ENCODE data around the gene SLC22A12.

The SLC22A12 gene

DNA sequence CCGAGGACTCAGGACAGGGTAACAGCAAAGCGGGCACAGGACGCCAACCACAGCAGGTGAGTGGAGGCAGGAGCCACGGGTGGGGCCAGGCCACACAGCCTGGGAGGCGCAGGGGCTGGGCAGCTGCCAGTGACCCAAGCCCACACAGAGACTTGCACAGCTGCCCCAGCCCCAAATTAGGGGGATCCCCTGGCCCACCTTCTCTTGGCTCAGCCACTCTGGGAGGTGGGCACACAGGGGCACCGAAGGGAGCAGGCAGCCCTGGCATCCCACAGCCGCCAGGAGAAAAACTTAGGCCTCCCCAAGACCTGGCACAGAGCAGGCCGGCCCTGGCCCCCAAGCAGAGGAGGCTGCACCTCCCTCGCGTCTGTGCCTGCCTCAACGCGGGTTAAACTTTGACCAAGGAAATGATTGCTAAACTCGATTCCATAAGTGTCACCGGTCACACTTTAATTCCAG is at the start of gene SLC22A12:
Gene SLC22A12 (plus strand): TSS at position 458 of the 459 bp plus-strand sequence. CDS start 337 bp downstream, outside the sequence.
- Histone ChIP-seq H3K27ac (ENCODE audit: low read depth, low read length) (no peak within 1 kb of the TSS), H3K27me3 (ENCODE audit: low read length) (no peaks in the 10 kb centered on the region), H3K4me3 (ENCODE audit: insufficient read depth, low read length, poor library complexity, severe bottlenecking) (no peak within 1 kb of the TSS)

DNA sequence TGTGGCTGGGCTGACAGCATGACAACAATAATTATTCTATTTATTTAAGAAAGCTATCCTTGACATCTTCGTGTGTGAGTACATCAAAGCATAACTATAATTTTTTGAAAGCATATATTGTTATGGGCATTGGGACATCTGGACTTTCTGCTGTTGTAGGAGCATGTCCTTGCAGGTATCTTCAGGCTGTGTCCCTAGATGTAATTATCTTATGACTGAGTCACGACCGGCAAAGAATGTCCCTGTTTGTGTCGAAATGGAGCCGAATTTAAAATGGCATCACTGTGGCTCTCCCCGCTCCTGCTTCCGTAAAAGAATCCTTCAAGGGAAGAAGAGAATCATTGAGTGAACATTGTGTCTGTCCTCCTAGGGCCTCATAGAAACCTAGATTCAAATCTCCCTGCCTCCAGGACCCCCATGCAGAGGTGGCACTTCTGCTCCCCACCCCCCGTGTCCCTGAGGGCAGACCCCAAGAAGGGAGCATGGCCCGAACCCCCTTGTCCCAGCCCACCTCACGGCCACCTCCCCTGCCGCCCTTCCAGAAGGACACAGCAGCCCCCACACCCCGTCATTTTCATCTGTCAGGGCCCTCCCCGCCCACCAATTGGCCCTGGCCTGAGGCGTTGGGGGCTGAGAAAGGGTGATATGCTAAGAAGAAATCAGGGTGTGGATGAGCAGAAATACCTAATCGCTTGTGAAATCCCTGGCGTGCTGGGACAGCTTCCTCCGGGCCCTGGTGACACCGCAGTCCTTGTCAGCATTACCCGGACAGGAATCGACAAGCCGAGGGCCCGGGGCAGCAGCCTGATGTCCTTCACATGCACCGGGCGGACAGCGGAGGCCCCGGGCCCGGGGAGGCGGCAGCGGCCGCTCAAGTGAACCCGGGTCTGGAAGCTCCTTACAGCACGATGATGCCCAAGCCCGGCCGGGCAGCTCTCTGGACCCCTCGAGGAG is 48.6 kb upstream of the SLC22A12 start:
- no peaks in the 10 kb centered on the region for H3K36me3 ChIP-seq (ENCODE audit: low read length)
- TF ChIP-seq EZH2phosphoT487 (conservative IDR thresholded peaks at IDR 0.05; ENCODE audit: low read length), result no peak
- TF ChIP-seq, protein P1, sequence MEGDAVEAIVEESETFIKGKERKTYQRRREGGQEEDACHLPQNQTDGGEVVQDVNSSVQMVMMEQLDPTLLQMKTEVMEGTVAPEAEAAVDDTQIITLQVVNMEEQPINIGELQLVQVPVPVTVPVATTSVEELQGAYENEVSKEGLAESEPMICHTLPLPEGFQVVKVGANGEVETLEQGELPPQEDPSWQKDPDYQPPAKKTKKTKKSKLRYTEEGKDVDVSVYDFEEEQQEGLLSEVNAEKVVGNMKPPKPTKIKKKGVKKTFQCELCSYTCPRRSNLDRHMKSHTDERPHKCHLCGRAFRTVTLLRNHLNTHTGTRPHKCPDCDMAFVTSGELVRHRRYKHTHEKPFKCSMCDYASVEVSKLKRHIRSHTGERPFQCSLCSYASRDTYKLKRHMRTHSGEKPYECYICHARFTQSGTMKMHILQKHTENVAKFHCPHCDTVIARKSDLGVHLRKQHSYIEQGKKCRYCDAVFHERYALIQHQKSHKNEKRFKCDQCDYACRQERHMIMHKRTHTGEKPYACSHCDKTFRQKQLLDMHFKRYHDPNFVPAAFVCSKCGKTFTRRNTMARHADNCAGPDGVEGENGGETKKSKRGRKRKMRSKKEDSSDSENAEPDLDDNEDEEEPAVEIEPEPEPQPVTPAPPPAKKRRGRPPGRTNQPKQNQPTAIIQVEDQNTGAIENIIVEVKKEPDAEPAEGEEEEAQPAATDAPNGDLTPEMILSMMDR (IDR thresholded peaks at IDR 0.05; ENCODE audit: insufficient read depth, low read length, poor library complexity, severe bottlenecking), result no peak
- H3F3A ChIP-seq (ENCODE audit: insufficient read depth), result no peaks in the 10 kb centered on the region
- no peaks in the 10 kb centered on the region for H3K79me2 ChIP-seq (ENCODE audit: insufficient read depth, low read length)
- H3K9me2 ChIP-seq (replicated peaks; ENCODE audit: insufficient read depth, low read length), result no peaks in the 10 kb centered on the region
- no peaks in the 10 kb centered on the region for H3K27me3 ChIP-seq (ENCODE audit: low read length)
- H2AFZ ChIP-seq (ENCODE audit: low read depth, low read length, severe bottlenecking), result no peak overlapping the region
- no peaks in the 10 kb centered on the region for H4K20me1 ChIP-seq (ENCODE audit: low read depth, low read length)
- no peak overlapping the region for H3K4me3 ChIP-seq (ENCODE audit: insufficient read depth, low read length, poor library complexity, severe bottlenecking)
- H3K9me3 ChIP-seq (ENCODE audit: insufficient read depth, low read length), result no peaks in the 10 kb centered on the region
- no peak overlapping the region for H3K4me2 ChIP-seq (ENCODE audit: low read depth, low read length, poor library complexity, severe bottlenecking)
- no peak overlapping the region for H3K9ac ChIP-seq (ENCODE audit: low read length)
- no peak overlapping the region for H3K27ac ChIP-seq (ENCODE audit: low read depth, low read length)

More for the DNA sequence above, at the start of gene SLC22A12:
- Histone ChIP-seq H3F3A (ENCODE audit: insufficient read depth) (no peaks in the 10 kb centered on the region), H3K36me3 (ENCODE audit: low read length) (no peaks in the 10 kb centered on the region), H3K79me2 (ENCODE audit: insufficient read depth, low read length) (no peaks in the 10 kb centered on the region), H3K9me3 (ENCODE audit: insufficient read depth, low read length) (0 out of 2 replicates have a peak, but pooled peaks cover 4% of the 10 kb centered on the region), H4K20me1 (ENCODE audit: low read depth, low read length) (no peaks in the 10 kb centered on the region), H2AFZ (ENCODE audit: low read depth, low read length, severe bottlenecking) (no peak within 1 kb of the TSS), H3K9ac (ENCODE audit: low read length) (no peak within 1 kb of the TSS), H3K9me2 (replicated peaks; ENCODE audit: insufficient read depth, low read length) (no peaks in the 10 kb centered on the region), H3K4me2 (ENCODE audit: low read depth, low read length, poor library complexity, severe bottlenecking) (no peak within 1 kb of the TSS)
- no peak for TF ChIP-seq EZH2phosphoT487 (conservative IDR thresholded peaks at IDR 0.05; ENCODE audit: low read length)
- TF ChIP-seq, protein P1 (IDR thresholded peaks at IDR 0.05; ENCODE audit: insufficient read depth, low read length, poor library complexity, severe bottlenecking), result no peak

- no peaks in the 10 kb centered on the region for H3K79me2 ChIP-seq (ENCODE audit: insufficient read depth, low read length)
- no peaks in the 10 kb centered on the region for H3K27me3 ChIP-seq (ENCODE audit: low read length)
- no peak overlapping the region for H3K4me3 ChIP-seq (ENCODE audit: insufficient read depth, low read length, poor library complexity, severe bottlenecking)
- H3K36me3 ChIP-seq (ENCODE audit: low read length), result no peaks in the 10 kb centered on the region
- H3F3A ChIP-seq (ENCODE audit: insufficient read depth), result no peaks in the 10 kb centered on the region
- H2AFZ ChIP-seq (ENCODE audit: low read depth, low read length, severe bottlenecking), result no peak overlapping the region
- no peaks in the 10 kb centered on the region for H3K9me3 ChIP-seq (ENCODE audit: insufficient read depth, low read length)
- no peaks in the 10 kb centered on the region for H3K9me2 ChIP-seq (replicated peaks; ENCODE audit: insufficient read depth, low read length)
- H3K4me2 ChIP-seq (ENCODE audit: low read depth, low read length, poor library complexity, severe bottlenecking), result no peak overlapping the region
- H4K20me1 ChIP-seq (ENCODE audit: low read depth, low read length), result no peaks in the 10 kb centered on the region
- H3K27ac ChIP-seq (ENCODE audit: low read depth, low read length), result no peak overlapping the region
- no peak overlapping the region for H3K9ac ChIP-seq (ENCODE audit: low read length)
- no peak for TF ChIP-seq EZH2phosphoT487 (conservative IDR thresholded peaks at IDR 0.05; ENCODE audit: low read length)
- TF ChIP-seq, protein P1 (IDR thresholded peaks at IDR 0.05; ENCODE audit: insufficient read depth, low read length, poor library complexity, severe bottlenecking), result no peak
Measured at GRCh38 chr11:64543818-64544217, 47.2 kb upstream of the SLC22A12 start.

All from SU-DHL-6 (cell line).